IMR-90 (cell line): Measurements from ENCODE around the gene WASHC4. TPM values are rescaled to one million over a fixed set of nuclear protein-coding genes. Genes with fewer than 3 reads are reported as not detected.

ENCODE experiments used
- ATAC-seq: fragments of 200-7000 bp; cut with Tn5 transposase; 2 replicates; pipeline ENCODE4 v1.9.1; 2020; ENCODE audit warnings: low read depth, mild to moderate bottlenecking, moderate library complexity
- BruUV-seq: library from RNA; stranded (reverse); fragments of 400-500 nt; replicated peaks from 2 replicates; lab custom pipeline; 2021; lab: Mats Ljungman, UMichigan
- CTCF ChIA-PET: fragments of 300-600 bp; formaldehyde crosslinking; extraction: SDS; loops from one replicate; lab custom pipeline; 2021; ENCODE audit warnings: antibody characterized with exemption; lab: Yijun Ruan, JAX
- POLR2A ChIA-PET: fragments of 300-600 bp; sonication (Branson Sonifier 250); formaldehyde crosslinking; loops from one replicate; lab custom pipeline; 2022; ENCODE audit warnings: antibody characterized with exemption; ENCODE audit not compliant: unreplicated experiment; lab: Charles Lee
- DNase-seq: peaks from one replicate; pipeline ENCODE4 v3.0.0; 2013
- H2AFZ ChIP-seq: replicated peaks from 2 replicates; pipeline ENCODE3; 2013; ENCODE audit warnings: low read length, mild to moderate bottlenecking; ENCODE audit not compliant: poor library complexity
- H2AK5ac ChIP-seq: 2 replicates; pipeline ENCODE4 v1.6.1; 2013; ENCODE audit warnings: low read depth, low read length, inconsistent platforms
- H2AK9ac ChIP-seq: replicated peaks from 2 replicates; pipeline ENCODE3; 2013; ENCODE audit warnings: mild to moderate bottlenecking, low read depth, low read length, moderate library complexity; ENCODE audit not compliant: poor library complexity
- H2BK120ac ChIP-seq: 2 replicates; pipeline ENCODE4 v1.6.1; 2013; ENCODE audit warnings: low read depth, low read length, inconsistent platforms
- H2BK15ac ChIP-seq: 3 replicates; pipeline ENCODE4 v1.6.1; 2013; ENCODE audit warnings: low read depth, low read length, inconsistent platforms
- H2BK20ac ChIP-seq: 2 replicates; pipeline ENCODE4 v1.6.1; 2013; ENCODE audit warnings: low read depth, mild to moderate bottlenecking, inconsistent platforms, low read length, moderate library complexity
- H2BK5ac ChIP-seq: 2 replicates; pipeline ENCODE4 v1.6.1; 2013; ENCODE audit warnings: mild to moderate bottlenecking, low read depth, low read length, inconsistent platforms; ENCODE audit not compliant: poor library complexity, severe bottlenecking
- H3K14ac ChIP-seq: replicated peaks from 2 replicates; pipeline ENCODE4 v1.6.1; 2013; ENCODE audit warnings: low read depth, low read length, inconsistent platforms
- H3K18ac ChIP-seq: 2 replicates; pipeline ENCODE4 v1.6.1; 2013; ENCODE audit warnings: low read depth, low read length, control low read depth
- H3K23ac ChIP-seq: 2 replicates; pipeline ENCODE4 v1.6.1; 2013; ENCODE audit warnings: low read depth, low read length, inconsistent platforms
- H3K27ac ChIP-seq: 2 replicates; pipeline ENCODE4 v1.5.1; 2013; ENCODE audit warnings: mild to moderate bottlenecking, control low read depth, low read length; ENCODE audit not compliant: insufficient read depth
- H3K27me3 ChIP-seq: 2 replicates; pipeline ENCODE4 v1.6.1; 2013; ENCODE audit warnings: low read length; ENCODE audit not compliant: control insufficient read depth, insufficient read depth
- H3K36me3 ChIP-seq: 2 replicates; pipeline ENCODE4 v1.6.1; 2013; ENCODE audit warnings: low read length, mixed read lengths; ENCODE audit not compliant: control insufficient read depth, insufficient read depth
- H3K4ac ChIP-seq: 2 replicates; pipeline ENCODE4 v1.6.1; 2013; ENCODE audit warnings: low read depth, low read length, inconsistent platforms
- H3K4me1 ChIP-seq: 2 replicates; pipeline ENCODE4 v1.6.1; 2013; ENCODE audit warnings: low read length, mixed read lengths; ENCODE audit not compliant: control insufficient read depth, insufficient read depth
- H3K4me2 ChIP-seq: 2 replicates; pipeline ENCODE4 v1.6.1; 2013; ENCODE audit warnings: low read depth, mild to moderate bottlenecking, control low read depth, low read length, moderate library complexity
- H3K4me3 ChIP-seq: 2 replicates; pipeline ENCODE4 v1.5.1; 2013; ENCODE audit warnings: low read depth, mild to moderate bottlenecking, control low read depth, low read length, moderate library complexity; ENCODE audit not compliant: insufficient read depth
- H3K56ac ChIP-seq: 2 replicates; pipeline ENCODE4 v1.6.1; 2013; ENCODE audit warnings: low read length, inconsistent platforms; ENCODE audit not compliant: insufficient read depth; ENCODE audit errors: extremely low read depth
- H3K79me1 ChIP-seq, 2 experiments: 2 replicates each; pipeline ENCODE4 v1.6.1; 2013; ENCODE audit warnings: low read length in 2 of 2, inconsistent platforms in 1 of 2, low read depth in 1 of 2
- H3K9ac ChIP-seq: 2 replicates; pipeline ENCODE4 v1.6.1; 2013; ENCODE audit warnings: low read depth, low read length, control low read depth
- H3K9me1 ChIP-seq: 2 replicates; pipeline ENCODE4 v1.6.1; 2013; ENCODE audit warnings: low read length, inconsistent platforms; ENCODE audit not compliant: insufficient read depth
- H3K9me3 ChIP-seq: 2 replicates; pipeline ENCODE4 v1.6.1; 2013; ENCODE audit warnings: low read length; ENCODE audit not compliant: control insufficient read depth, insufficient read depth
- H4K20me1 ChIP-seq: 2 replicates; pipeline ENCODE4 v1.6.1; 2013; ENCODE audit warnings: low read length, inconsistent platforms; ENCODE audit not compliant: insufficient read depth
- H4K5ac ChIP-seq: 2 replicates; pipeline ENCODE4 v1.6.1; 2013; ENCODE audit warnings: mild to moderate bottlenecking, low read depth, low read length, control low read depth
- H4K8ac ChIP-seq, 2 experiments: 2 replicates each; pipeline ENCODE4 v1.6.1; 2013; ENCODE audit warnings: low read depth in 2 of 2, low read length in 2 of 2, control low read depth in 1 of 2, inconsistent platforms in 1 of 2
- H4K91ac ChIP-seq: 2 replicates; pipeline ENCODE4 v1.6.1; 2013; ENCODE audit warnings: low read depth, low read length, inconsistent platforms; ENCODE audit not compliant: insufficient read depth
- CEBPB ChIP-seq: IDR thresholded peaks from 2 replicates; pipeline ENCODE4 v1.6.1; 2012; ENCODE audit warnings: low read depth, low read length, improper control_type of control experiment
- CHD1 ChIP-seq: IDR thresholded peaks from 2 replicates; pipeline ENCODE4 v1.6.1; 2012; ENCODE audit warnings: low read depth, low read length, improper control_type of control experiment
- POLR2A ChIP-seq: IDR thresholded peaks from 2 replicates; pipeline ENCODE4 v1.6.1; 2012; ENCODE audit warnings: mild to moderate bottlenecking, low read depth, low read length
- RAD21 ChIP-seq: IDR thresholded peaks from 2 replicates; pipeline ENCODE4 v1.6.1; 2012; ENCODE audit warnings: low read length, improper control_type of control experiment
- SMC3 ChIP-seq: fragments of 150-350 bp; IDR thresholded peaks from 2 replicates; pipeline ENCODE4 v1.6.1; 2016; ENCODE audit warnings: low read depth, mild to moderate bottlenecking, antibody characterized with exemption, low read length, moderate library complexity
- WGBS, 2 experiments: methylation state at CpG; one replicate each; pipeline versions ENCODE4 v1.1.5 to v1.1.7; 2013; ENCODE audit warnings: missing lambda C conversion rate in 2 of 2; ENCODE audit not compliant: insufficient read length in 1 of 2; ENCODE audit errors: extremely low coverage in 2 of 2; 5-methylcytosine and 5-hydroxymethylcytosine counted together
- dilution Hi-C: fragments of 300-500 bp; cut with HindIII; formaldehyde crosslinking; loops from one replicate; pipeline ENCODE4 v1.14.3; 2018; ENCODE audit warnings: low sequenced_read_pairs; ENCODE audit not compliant: unreplicated experiment
- in situ Hi-C: fragments of 300-500 bp; cut with MboI; formaldehyde crosslinking; loops from 3 replicates; pipeline ENCODE4 v1.14.3; 2019; ENCODE audit warnings: low sequenced_read_pairs, inconsistent platforms, mixed read lengths
- intact Hi-C: fragments of 100-400 bp; cut with micrococcal nuclease; formaldehyde crosslinking; loops from 2 replicates; pipeline ENCODE4 v1.10.0; 2022
- polyA plus RNA-seq, 3 experiments: library from polyadenylated mRNA; depleted of rRNA; stranded (reverse); fragments of >200 nt; gene quantifications; 2 replicates each; pipeline ENCODE4 v1.2.3, GENCODE V29; 2012; ENCODE audit warnings: low replicate concordance in 1 of 3
- total RNA-seq: library from RNA; depleted of rRNA; stranded (reverse); fragments of >200 nt; gene quantifications from 2 replicates; pipeline ENCODE4 v1.2.3, GENCODE V29; 2012
- TF ChIP-seq, protein P1 (sequence below): fragments of 150-350 bp; IDR thresholded peaks from 2 replicates; pipeline ENCODE4 v1.6.1; 2016; ENCODE audit warnings: low read depth, mild to moderate bottlenecking, low read length, moderate library complexity, borderline replicate concordance
- TF ChIP-seq, protein P2 (sequence below): fragments of 150-350 bp; IDR thresholded peaks from 2 replicates; pipeline ENCODE4 v1.6.1; 2017; ENCODE audit warnings: mild to moderate bottlenecking, antibody characterized with exemption, low read length, low read depth

WASHC4 gene
- total and polyA plus RNA-seq, 2 of the 4 experiments (the other 2 are of a cell fraction) = 16.4 to 47.0 TPM

DNA sequence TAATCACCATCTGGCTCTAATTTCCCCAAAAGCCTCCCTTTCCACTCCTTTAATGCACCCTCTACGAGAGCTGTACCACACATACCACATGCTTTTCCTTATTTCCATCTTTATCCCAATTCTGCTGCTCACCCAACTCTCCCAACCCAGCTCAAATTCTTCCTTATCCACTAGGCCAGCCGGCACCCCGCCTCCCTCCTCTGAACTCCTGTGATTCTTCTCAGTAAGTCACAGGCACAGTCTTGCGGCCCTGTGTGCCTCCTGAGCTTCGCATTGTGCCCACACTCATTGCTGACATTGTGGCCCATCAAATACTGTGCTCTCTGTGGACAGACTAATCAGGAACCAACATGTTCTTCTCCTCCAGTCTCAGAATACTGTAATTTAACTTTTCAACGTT is 83.0 kb downstream of the WASHC4 start:
- no peak overlapping the region for H2BK20ac ChIP-seq
- H2AK5ac ChIP-seq = no peak overlapping the region
- peaks cover 55% of the 10 kb centered on the region for H3K36me3 ChIP-seq
- WGBS, 2 experiments = 100% methylated on average over 4 of the region's 6 CpGs; no CpG with 5 or more reads in 1 of the 2 experiments
- no peak overlapping the region for H3K4me3 ChIP-seq
- ChIA-PET POLR2A (no interaction called here), CTCF (no interaction called here)
- H3K9ac ChIP-seq = no peak overlapping the region
- H3K23ac ChIP-seq = no peak overlapping the region
- no peak overlapping the region for H2BK15ac ChIP-seq
- H2AFZ ChIP-seq = no peak overlapping the region
- no peaks in the 10 kb centered on the region for H4K20me1 ChIP-seq
- 0 out of 2 replicates have a peak, but pooled peaks cover 3% of the 10 kb centered on the region for H3K9me1 ChIP-seq
- DNase-seq (no peak), ATAC-seq (no peak; the same call in 1 of the 2 replicates)
- H3K18ac ChIP-seq = no peak overlapping the region
- dilution Hi-C loops (no loop called here), in situ Hi-C loops (no loop called here), intact Hi-C loops (no loop called here)
- no peak overlapping the region for H3K4ac ChIP-seq
- H2BK120ac ChIP-seq = no peak overlapping the region
- no peak overlapping the region for H3K56ac ChIP-seq
- no peaks in the 10 kb centered on the region for H3K4me1 ChIP-seq
- no peak overlapping the region for H2AK9ac ChIP-seq
- no peak overlapping the region for H2BK5ac ChIP-seq
- H3K9me3 ChIP-seq = no peaks in the 10 kb centered on the region
- H4K91ac ChIP-seq = no peak overlapping the region
- no peak overlapping the region for H3K4me2 ChIP-seq
- no peak overlapping the region for H4K5ac ChIP-seq
- H4K8ac ChIP-seq = no peak overlapping the region
- H3K27me3 ChIP-seq = no peaks in the 10 kb centered on the region
- TF ChIP-seq CHD1 (no peak), POLR2A (no peak), RAD21 (no peak), SMC3 (no peak), CEBPB (no peak)
- TF ChIP-seq, protein P1, sequence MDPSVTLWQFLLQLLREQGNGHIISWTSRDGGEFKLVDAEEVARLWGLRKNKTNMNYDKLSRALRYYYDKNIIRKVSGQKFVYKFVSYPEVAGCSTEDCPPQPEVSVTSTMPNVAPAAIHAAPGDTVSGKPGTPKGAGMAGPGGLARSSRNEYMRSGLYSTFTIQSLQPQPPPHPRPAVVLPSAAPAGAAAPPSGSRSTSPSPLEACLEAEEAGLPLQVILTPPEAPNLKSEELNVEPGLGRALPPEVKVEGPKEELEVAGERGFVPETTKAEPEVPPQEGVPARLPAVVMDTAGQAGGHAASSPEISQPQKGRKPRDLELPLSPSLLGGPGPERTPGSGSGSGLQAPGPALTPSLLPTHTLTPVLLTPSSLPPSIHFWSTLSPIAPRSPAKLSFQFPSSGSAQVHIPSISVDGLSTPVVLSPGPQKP = no peak
- TF ChIP-seq, protein P2, sequence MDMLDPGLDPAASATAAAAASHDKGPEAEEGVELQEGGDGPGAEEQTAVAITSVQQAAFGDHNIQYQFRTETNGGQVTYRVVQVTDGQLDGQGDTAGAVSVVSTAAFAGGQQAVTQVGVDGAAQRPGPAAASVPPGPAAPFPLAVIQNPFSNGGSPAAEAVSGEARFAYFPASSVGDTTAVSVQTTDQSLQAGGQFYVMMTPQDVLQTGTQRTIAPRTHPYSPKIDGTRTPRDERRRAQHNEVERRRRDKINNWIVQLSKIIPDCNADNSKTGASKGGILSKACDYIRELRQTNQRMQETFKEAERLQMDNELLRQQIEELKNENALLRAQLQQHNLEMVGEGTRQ = no peak
- no TSS peak for BruUV-seq
- no peak overlapping the region for H3K14ac ChIP-seq
- peaks cover 10 to 25% of the 10 kb centered on the region in 2 experiments for H3K79me1 ChIP-seq
- no peak overlapping the region for H3K27ac ChIP-seq
